GM10266 (cell line): ENCODE data around the gene PIM2.
"Not testable (repeated sequence)": the region's sequence is repeated elsewhere in the genome, so short reads cannot be mapped to it uniquely, and the experiment has no call there.

Experiments
- DNase-seq: peaks from one replicate; pipeline ENCODE4 v3.0.0; 2012; ENCODE audit errors: extremely low spot score
- CTCF ChIP-seq: IDR thresholded peaks from 2 replicates; pipeline ENCODE4 v1.5.1; 2012; ENCODE audit warnings: mild to moderate bottlenecking, low read depth; ENCODE audit not compliant: control insufficient read depth, insufficient read depth; ENCODE audit errors: missing control alignments

Gene PIM2

GRCh38 chrX:48890296-48890925, 28.4 kb downstream of the PIM2 start:
- DNase-seq = no peak
- TF ChIP-seq CTCF = no peak

GRCh38 chrX:48886586-48886985, 32.2 kb downstream of the PIM2 start:
- not testable (repeated sequence) for DNase-seq

- TF ChIP-seq CTCF = no peak
- DNase-seq = no peak
Observed at GRCh38 chrX:48883729-48884128, 35.1 kb downstream of the PIM2 start.

- DNase-seq = not testable (repeated sequence)
Observed at GRCh38 chrX:48876944-48877343, 41.9 kb downstream of the PIM2 start.

GRCh38 chrX:48872017-48872416, 46.8 kb downstream of the PIM2 start:
- not testable (repeated sequence) for DNase-seq

- TF ChIP-seq CTCF = no peak
- DNase-seq = no peak
Observed at GRCh38 chrX:48864210-48864609, 54.6 kb downstream of the PIM2 start.
